Activated CD8-positive, alpha-beta memory T cell treated with anti-CD3 and anti-CD28 coated beads, Interleukin-2, amount 10 ng/mL, durations not matched to agents 7 days and 5 days (primary cell): ENCODE results near the gene PROB1. TPM values are rescaled to one million over a fixed set of nuclear protein-coding genes. Genes with fewer than 3 reads are reported as not detected.
"Not testable (repeated sequence)": the region's sequence is repeated elsewhere in the genome, so short reads cannot be mapped to it uniquely, and the experiment has no call there.

Experiments used
- ATAC-seq: fragments of 150-1000 bp; cut with Tn5 transposase; one replicate; pipeline ENCODE4 v1.10.0; 2021; ENCODE audit warnings: moderate library complexity
- CTCF ChIA-PET: fragments of 350-600 bp; sonication (Branson Sonifier 250); formaldehyde crosslinking; loops from one replicate; lab custom pipeline; 2021; ENCODE audit warnings: antibody characterized with exemption; lab: Charles Lee
- DNase-seq: peaks from one replicate; pipeline ENCODE4 v3.0.0-alpha.2; 2020
- H3K27ac Mint-ChIP-seq: one replicate; pipeline ENCODE4 v1.8.0; 2021; ENCODE audit warnings: mild to moderate bottlenecking, mixed read lengths
- H3K27me3 Mint-ChIP-seq: one replicate; pipeline ENCODE4 v1.8.0; 2021; ENCODE audit warnings: mixed read lengths
- H3K36me3 Mint-ChIP-seq: one replicate; pipeline ENCODE4 v1.8.0; 2021; ENCODE audit warnings: mild to moderate bottlenecking, mixed read lengths
- H3K4me1 Mint-ChIP-seq: one replicate; pipeline ENCODE4 v1.8.0; 2021; ENCODE audit warnings: mixed read lengths
- H3K4me3 Mint-ChIP-seq: one replicate; pipeline ENCODE4 v1.8.0; 2021; ENCODE audit warnings: mild to moderate bottlenecking, moderate library complexity, mixed read lengths
- H3K9me3 Mint-ChIP-seq: one replicate; pipeline ENCODE4 v1.8.0; 2022; ENCODE audit warnings: low read depth, mixed read lengths
- total RNA-seq, 2 experiments: library from RNA; stranded (reverse); gene quantifications; one replicate each; pipeline ENCODE4 v1.2.3, GENCODE V29; 2021

Gene PROB1
- total RNA-seq: 10 to 100 TPM in 1 of 2 experiments, 1 to 10 TPM in 1; 6.3 to 10.9 TPM

DNA sequence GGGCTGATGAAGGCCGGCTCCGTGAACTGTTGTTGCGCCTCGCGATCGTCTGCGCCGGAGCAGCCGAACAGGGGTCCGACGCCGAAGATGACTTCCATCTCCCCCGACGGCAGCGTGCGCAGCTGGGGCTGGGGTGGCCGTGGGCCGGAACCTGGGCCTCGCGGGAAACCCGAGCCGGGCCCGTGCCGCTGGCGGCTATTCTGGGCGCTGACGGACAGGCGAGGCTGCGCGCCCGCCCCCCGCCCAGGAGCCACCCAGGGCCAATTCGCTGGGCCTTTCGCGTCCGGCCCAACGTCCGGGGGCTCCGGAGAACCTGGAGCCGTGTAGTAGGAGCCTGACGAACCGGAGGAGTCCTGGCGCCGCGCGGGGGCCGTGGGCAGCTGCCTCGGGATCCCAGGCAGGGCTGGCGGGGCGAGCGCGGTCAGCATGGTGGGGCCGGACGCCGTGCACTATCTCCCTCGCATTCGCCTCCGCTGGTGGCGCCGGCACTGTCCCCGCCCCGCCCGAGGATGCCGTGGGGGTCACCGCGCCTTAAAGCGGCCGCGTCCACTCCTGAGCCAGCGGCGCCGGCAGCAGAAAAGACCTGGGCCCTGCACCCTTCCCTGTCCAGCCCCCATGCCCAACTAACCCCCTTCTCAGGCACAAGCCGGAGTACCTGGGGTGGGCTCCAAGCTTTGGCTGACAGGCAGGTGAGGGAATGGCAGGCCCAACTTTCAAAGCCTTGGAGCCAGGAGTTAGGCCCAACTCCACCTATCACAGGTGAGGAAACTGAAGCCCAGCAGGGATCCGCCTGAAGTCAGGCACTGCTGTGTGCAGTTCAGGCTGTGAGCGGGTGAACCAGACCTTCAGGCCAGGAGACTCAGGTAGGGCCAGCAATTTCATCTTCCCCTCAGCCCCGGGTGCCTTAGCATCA is at the start of gene PROB1:
Gene PROB1, minus strand, starts transcription at position 451 of the 913 bp plus-strand sequence. Its CDS starts 23 bp downstream, at position 428.
- CTCF ChIA-PET: interaction anchor here (0.9 to 2.5 kb wide), 7 partner anchors 8 to 119 kb away, joined by 3 to 13 read pairs (median 5); partner anchors contain the start of genes PAIP2 and SPATA24
- Mint-ChIP-seq H3K9me3 (no peaks in the 10 kb centered on the region), H3K27ac (peak within 1 kb of the TSS; percentile 92), H3K27me3 (no peaks in the 10 kb centered on the region), H3K36me3 (peaks cover 22% of the 10 kb centered on the region), H3K4me1 (peaks cover 60% of the 10 kb centered on the region), H3K4me3 (peak within 1 kb of the TSS; percentile 96)
- DNase-seq (no peak), ATAC-seq (no peak)

DNA sequence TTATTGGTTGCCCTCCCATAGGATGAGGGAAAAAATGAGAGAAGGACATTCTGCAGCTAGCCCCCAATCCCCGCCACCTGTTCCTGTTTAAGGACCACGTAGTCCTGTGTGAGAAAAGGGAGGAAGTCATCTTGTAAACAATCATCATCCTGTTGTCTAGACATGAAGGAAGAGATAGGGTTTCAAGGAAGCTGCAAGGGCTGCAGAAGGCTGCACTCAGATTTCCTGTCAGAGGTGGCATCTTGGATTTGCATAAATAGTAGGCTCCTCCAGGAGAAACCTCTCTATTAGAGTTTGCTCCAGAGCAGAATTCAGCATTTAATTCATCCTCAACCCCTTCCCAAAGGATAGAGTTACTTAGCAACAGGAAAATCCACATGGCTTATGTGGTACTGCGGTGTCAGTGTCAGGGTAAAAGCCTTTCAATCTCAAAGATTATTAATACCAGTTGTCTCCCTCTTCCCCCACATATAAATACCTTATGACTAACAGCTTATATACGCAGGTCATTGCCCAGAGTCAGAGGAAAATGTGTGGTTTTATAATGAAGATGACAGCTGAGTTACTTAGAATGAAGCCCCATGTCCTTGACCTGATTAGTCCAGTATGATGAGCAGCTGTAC is 49.0 kb upstream of the PROB1 start:
- ATAC-seq (no peak), DNase-seq (no peak)
- Mint-ChIP-seq H3K27me3 (no peaks in the 10 kb centered on the region), H3K27ac (peak overlapping the region; percentile 83), H3K4me1 (peaks cover 90% of the 10 kb centered on the region), H3K4me3 (no peak overlapping the region), H3K9me3 (no peaks in the 10 kb centered on the region), H3K36me3 (peaks cover 3% of the 10 kb centered on the region)
- CTCF ChIA-PET: interaction anchor here (1.2 to 4.3 kb wide), 2 partner anchors 14 to 69 kb away, joined by 3 to 22 read pairs; no protein-coding TSS in a partner anchor

DNA sequence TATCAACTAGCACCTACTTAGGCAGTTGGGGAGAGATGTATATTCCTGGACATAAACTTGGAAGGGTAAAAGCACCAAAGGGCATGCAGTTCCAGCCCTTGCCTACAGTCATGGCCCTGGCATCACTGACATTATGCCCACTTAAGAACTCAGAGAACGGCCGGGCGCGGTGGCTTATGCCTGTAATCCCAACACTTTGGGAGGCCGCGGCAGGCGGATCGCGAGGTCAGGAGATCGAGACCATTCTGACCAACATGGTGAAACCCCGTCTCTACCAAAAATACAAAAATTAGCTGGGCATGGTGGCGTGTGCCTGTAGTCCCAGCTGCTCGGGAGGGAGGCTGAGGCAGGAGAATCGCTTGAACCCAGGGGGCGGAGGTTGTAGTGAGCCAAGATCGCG is 45.5 kb upstream of the PROB1 start:
- not testable (repeated sequence) for ATAC-seq, H3K27me3 Mint-ChIP-seq, H3K4me3 Mint-ChIP-seq, H3K9me3 Mint-ChIP-seq, DNase-seq, H3K27ac Mint-ChIP-seq
- H3K36me3 Mint-ChIP-seq: peaks cover 14% of the 10 kb centered on the region
- H3K4me1 Mint-ChIP-seq: peaks cover 79% of the 10 kb centered on the region
- CTCF ChIA-PET: interaction anchor here (4.7 kb wide), 1 partner anchor 73 kb away, joined by 25 read pairs; no protein-coding TSS in a partner anchor

- Mint-ChIP-seq H3K27me3 (no peaks in the 10 kb centered on the region), H3K9me3 (no peaks in the 10 kb centered on the region), H3K4me3 (peak within 1 kb of the TSS; percentile 98), H3K36me3 (peaks cover 24% of the 10 kb centered on the region), H3K27ac (peak within 1 kb of the TSS; percentile 99), H3K4me1 (peaks cover 70% of the 10 kb centered on the region)
- CTCF ChIA-PET: interaction anchor here (0.9 to 8.0 kb wide), 15 partner anchors 8 to 124 kb away, joined by 3 to 78 read pairs (median 4); partner anchors contain the start of genes PAIP2 and STING1
- DNase-seq (peak; percentile 94), ATAC-seq (peak; percentile 89)
Measured at GRCh38 chr5:139439013-139439903, 44.4 kb upstream of the PROB1 start, which contains the start of gene DNAJC18. Gene DNAJC18, minus strand, starts transcription at chr5:139439525. Its CDS starts 80 bp downstream, at chr5:139439445.

DNA sequence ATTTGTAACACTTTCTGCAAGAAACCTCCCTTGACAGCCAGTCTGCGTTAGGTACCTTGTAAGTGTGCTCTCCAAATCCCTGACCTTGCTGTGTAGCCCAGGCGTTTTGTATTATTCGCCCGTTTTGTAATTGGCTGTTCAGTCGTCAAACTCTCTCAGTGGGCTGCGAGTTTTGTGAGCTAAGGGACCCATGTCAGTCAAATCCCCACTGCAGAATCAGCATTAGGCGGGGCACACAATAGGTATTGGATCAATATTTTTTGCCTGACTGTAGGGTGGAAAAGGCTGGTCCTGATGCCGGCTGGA is 43.8 kb upstream of the PROB1 start:
- Mint-ChIP-seq H3K36me3 (peaks cover 24% of the 10 kb centered on the region), H3K27me3 (no peaks in the 10 kb centered on the region), H3K9me3 (no peaks in the 10 kb centered on the region), H3K4me1 (peaks cover 64% of the 10 kb centered on the region), H3K27ac (peak overlapping the region; percentile 99), H3K4me3 (peak overlapping the region; percentile 98)
- no peak for ATAC-seq
- DNase-seq: no peak
- CTCF ChIA-PET: interaction anchor here (0.7 to 8.0 kb wide), 13 partner anchors 9 to 97 kb away, joined by 3 to 78 read pairs (median 4); partner anchors contain the start of genes PAIP2 and STING1

- ATAC-seq: no peak
- Mint-ChIP-seq H3K9me3 (no peaks in the 10 kb centered on the region), H3K4me1 (peaks cover 37% of the 10 kb centered on the region), H3K27ac (no peak overlapping the region), H3K4me3 (no peak overlapping the region), H3K27me3 (no peaks in the 10 kb centered on the region), H3K36me3 (peaks cover 27% of the 10 kb centered on the region)
- DNase-seq: no peak
- CTCF ChIA-PET: interaction anchor here (0.8 to 8.0 kb wide), 6 partner anchors 13 to 130 kb away, joined by 3 to 78 read pairs (median 4); no protein-coding TSS in a partner anchor
Measured at GRCh38 chr5:139435676-139436075, 40.8 kb upstream of the PROB1 start.

DNA sequence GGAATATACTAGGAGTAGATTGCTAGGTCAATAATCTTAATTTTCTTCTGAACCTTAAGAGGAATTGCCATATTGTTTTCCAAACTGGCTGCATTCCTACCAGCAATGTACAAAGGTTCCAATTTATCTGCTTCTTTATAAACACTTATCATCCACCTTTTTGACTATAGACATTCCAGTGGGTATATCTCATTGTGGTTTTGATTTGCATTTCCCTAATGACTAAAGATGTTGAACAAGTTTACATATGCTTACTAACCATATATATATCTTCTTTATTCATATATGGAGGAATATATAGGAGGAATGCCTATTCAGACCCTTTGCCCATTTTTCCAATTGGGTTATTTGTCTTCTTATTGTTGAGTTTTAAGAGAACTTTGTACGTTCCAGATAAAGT is 36.8 kb upstream of the PROB1 start:
- Mint-ChIP-seq H3K27ac (no peak overlapping the region), H3K27me3 (no peaks in the 10 kb centered on the region), H3K9me3 (no peaks in the 10 kb centered on the region), H3K36me3 (peaks cover 30% of the 10 kb centered on the region), H3K4me3 (no peak overlapping the region), H3K4me1 (peaks cover 10% of the 10 kb centered on the region)
- DNase-seq (no peak), ATAC-seq (no peak)
- CTCF ChIA-PET: interaction anchor here (1.1 to 8.0 kb wide), 3 partner anchors 9 to 86 kb away, joined by 3 to 78 read pairs (median 13); no protein-coding TSS in a partner anchor

DNA sequence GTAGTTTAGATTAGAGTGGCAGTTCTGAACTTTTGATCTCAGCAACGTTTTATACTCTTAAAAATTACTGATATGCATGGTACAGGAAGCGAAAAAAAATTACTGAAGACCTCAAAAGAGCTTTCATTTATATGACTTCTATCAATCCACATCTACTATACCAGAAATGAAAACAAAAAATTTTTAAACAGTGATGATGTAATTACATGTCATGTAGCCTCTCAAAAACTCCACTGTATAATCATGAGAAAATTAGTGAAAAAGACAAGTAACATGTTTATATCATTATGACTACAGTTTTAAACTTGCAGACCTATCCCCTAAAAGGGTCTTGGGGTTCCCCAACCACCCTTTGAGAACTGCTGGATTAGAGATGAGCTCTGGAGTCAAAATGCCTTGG is 35.1 kb upstream of the PROB1 start:
- no peak overlapping the region for H3K4me3 Mint-ChIP-seq
- no peaks in the 10 kb centered on the region for H3K27me3 Mint-ChIP-seq
- peaks cover 6% of the 10 kb centered on the region for H3K4me1 Mint-ChIP-seq
- ATAC-seq (no peak), DNase-seq (no peak)
- H3K9me3 Mint-ChIP-seq: no peaks in the 10 kb centered on the region
- CTCF ChIA-PET: interaction anchor here (0.7 to 2.2 kb wide), 7 partner anchors 8 to 88 kb away, joined by 3 to 13 read pairs (median 6); partner anchors contain the start of gene DNAJC18
- no peak overlapping the region for H3K27ac Mint-ChIP-seq
- H3K36me3 Mint-ChIP-seq: peaks cover 21% of the 10 kb centered on the region

DNA sequence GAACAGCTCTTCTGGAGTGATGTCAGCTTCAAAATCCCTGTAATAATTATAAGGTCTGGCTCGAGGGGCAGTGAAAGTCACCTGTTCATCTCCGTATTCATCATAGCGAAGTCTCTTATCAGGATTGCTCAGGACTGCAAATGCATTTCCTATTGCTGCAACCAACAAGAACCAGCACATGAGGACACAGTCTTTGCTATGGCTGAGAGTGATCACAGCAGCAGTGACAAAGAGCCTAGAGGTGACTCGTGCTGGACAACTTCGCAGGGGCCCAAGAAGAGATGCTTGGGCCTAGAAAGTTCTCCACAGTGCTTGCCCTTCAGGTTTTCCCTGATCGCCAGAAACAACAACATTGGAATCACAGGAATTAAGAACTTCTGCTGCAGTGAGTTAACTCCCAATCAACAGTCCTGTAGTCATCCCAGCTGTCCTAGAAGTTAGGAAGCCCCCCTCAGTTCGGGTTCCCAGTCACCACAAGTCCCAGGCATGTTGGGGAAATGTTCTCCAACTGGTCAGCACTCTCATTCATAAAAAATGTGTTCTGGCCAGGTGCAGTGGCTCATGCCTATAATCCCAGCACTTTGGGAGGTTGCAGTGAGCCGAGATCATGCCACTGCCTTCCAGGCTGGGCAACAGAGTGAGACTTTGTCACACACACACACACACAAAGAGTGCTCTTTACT is 31.4 kb upstream of the PROB1 start:
- H3K4me3 Mint-ChIP-seq: no peak overlapping the region
- no peak for DNase-seq
- H3K36me3 Mint-ChIP-seq: peaks cover 19% of the 10 kb centered on the region
- CTCF ChIA-PET: interaction anchor here (2.2 to 11.8 kb wide), 4 partner anchors 10 to 149 kb away, joined by 6 to 423 read pairs (median 44); partner anchors contain the start of gene DNAJC18
- no peak overlapping the region for H3K27ac Mint-ChIP-seq
- no peaks in the 10 kb centered on the region for H3K9me3 Mint-ChIP-seq
- no peaks in the 10 kb centered on the region for H3K27me3 Mint-ChIP-seq
- peaks cover 11% of the 10 kb centered on the region for H3K4me1 Mint-ChIP-seq
- ATAC-seq: no peak

- H3K27ac Mint-ChIP-seq: no peak overlapping the region
- peaks cover 19% of the 10 kb centered on the region for H3K36me3 Mint-ChIP-seq
Measured at GRCh38 chr5:139425497-139425896, 30.6 kb upstream of the PROB1 start.

DNA sequence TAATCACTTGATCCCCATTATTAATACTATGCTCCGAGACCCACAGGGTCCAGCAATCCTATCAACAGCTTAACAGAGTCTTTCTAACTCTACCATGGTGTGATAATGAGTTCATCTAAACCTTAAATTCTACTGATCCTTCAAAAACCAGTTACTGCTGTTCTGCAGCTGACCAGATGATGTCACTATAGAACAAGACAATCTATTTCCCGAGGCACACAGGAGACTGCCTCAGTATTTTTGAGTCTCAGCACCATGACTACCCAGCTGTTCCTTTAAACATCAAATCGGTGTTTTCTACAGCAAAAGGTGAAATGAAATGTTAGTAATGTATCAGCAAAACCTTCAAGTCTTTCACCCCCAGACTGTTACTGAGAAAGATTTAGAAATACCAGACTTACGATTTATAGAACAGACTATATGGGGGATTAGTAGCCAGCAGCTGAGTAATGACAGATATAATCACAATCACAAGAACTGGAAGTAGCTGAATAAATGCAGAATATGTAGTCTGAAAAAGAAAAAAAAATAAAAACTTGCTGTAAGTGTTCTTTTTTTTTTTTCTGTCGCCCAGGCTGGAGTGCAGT is 27.5 kb upstream of the PROB1 start:
- H3K27ac Mint-ChIP-seq: peak overlapping the region; percentile 64
- no peaks in the 10 kb centered on the region for H3K9me3 Mint-ChIP-seq
- peaks cover 15% of the 10 kb centered on the region for H3K36me3 Mint-ChIP-seq
- CTCF ChIA-PET: interaction anchor here (0.6 to 11.8 kb wide), 41 partner anchors 8 to 345 kb away, joined by 3 to 423 read pairs (median 5); partner anchors contain the start of genes CXXC5, DNAJC18, MZB1 and SPATA24
- no peak overlapping the region for H3K4me3 Mint-ChIP-seq
- ATAC-seq: peak; percentile 92
- peaks cover 25% of the 10 kb centered on the region for H3K4me1 Mint-ChIP-seq
- H3K27me3 Mint-ChIP-seq: no peaks in the 10 kb centered on the region
- peak; percentile 73 for DNase-seq

More at GRCh38 chr5:139425497-139425896, 30.6 kb upstream of the PROB1 start:
- DNase-seq (no peak), ATAC-seq (no peak)
- Mint-ChIP-seq H3K4me3 (no peak overlapping the region), H3K4me1 (peaks cover 16% of the 10 kb centered on the region), H3K27me3 (no peaks in the 10 kb centered on the region), H3K9me3 (no peaks in the 10 kb centered on the region)
- CTCF ChIA-PET: interaction anchor here (1.1 to 11.8 kb wide), 5 partner anchors 10 to 265 kb away, joined by 3 to 423 read pairs (median 9); partner anchors contain the start of gene DNAJC18
